PC-9 (cell line): Measurements from ENCODE around the gene NMT2. TPM values are rescaled to one million over a fixed set of nuclear protein-coding genes. Genes with fewer than 3 reads are reported as not detected.

Experiments used
- BruUV-seq: library from RNA; stranded (reverse); fragments of 400-500 nt; replicated peaks from 2 replicates; lab custom pipeline; 2021; lab: Mats Ljungman, UMichigan
- CTCF ChIA-PET: fragments of 300-600 bp; sonication (Branson Sonifier 250); formaldehyde crosslinking; loops from one replicate; lab custom pipeline; 2022; ENCODE audit warnings: antibody characterized with exemption; lab: Charles Lee
- POLR2A ChIA-PET: fragments of 300-600 bp; sonication (Branson Sonifier 250); formaldehyde crosslinking; loops from one replicate; lab custom pipeline; 2022; ENCODE audit warnings: antibody characterized with exemption; ENCODE audit not compliant: unreplicated experiment; lab: Charles Lee
- DNase-seq, 2 experiments: peaks; one replicate each; pipeline versions ENCODE4 v3.0.0 to v3.0.0-alpha.2; 2015 to 2022; ENCODE audit warnings: mixed read lengths in 1 of 2
- H2AFZ ChIP-seq: fragments of 200-600 bp; sonication (generic); 2 replicates; pipeline ENCODE4 v1.8.1; 2017; ENCODE audit warnings: antibody characterized with exemption
- H3F3A ChIP-seq: fragments of 200-600 bp; sonication (generic); 2 replicates; pipeline ENCODE4 v1.8.1; 2017; ENCODE audit warnings: antibody characterized with exemption, mild to moderate bottlenecking, low read depth; ENCODE audit not compliant: insufficient read depth
- H3K27ac ChIP-seq: fragments of 200-600 bp; sonication (generic); 2 replicates; pipeline ENCODE4 v1.6.1; 2016; ENCODE audit warnings: mixed run types
- H3K27me3 ChIP-seq: fragments of 200-600 bp; sonication (generic); 2 replicates; pipeline ENCODE4 v1.6.1; 2016; ENCODE audit warnings: low read depth, mixed run types; ENCODE audit not compliant: insufficient read depth
- H3K36me3 ChIP-seq: fragments of 200-600 bp; sonication (generic); 2 replicates; pipeline ENCODE4 v1.6.1; 2016; ENCODE audit warnings: low read depth, mixed run types
- H3K4me1 ChIP-seq: fragments of 200-600 bp; sonication (generic); replicated peaks from 2 replicates; pipeline ENCODE4 v1.6.1; 2016; ENCODE audit warnings: mixed run types; ENCODE audit not compliant: insufficient read depth
- H3K4me2 ChIP-seq: fragments of 200-600 bp; sonication (generic); 2 replicates; pipeline ENCODE4 v1.6.1; 2017; ENCODE audit warnings: mixed run types
- H3K4me3 ChIP-seq: fragments of 200-600 bp; sonication (generic); 2 replicates; pipeline ENCODE4 v1.6.1; 2016; ENCODE audit warnings: mixed run types
- H3K79me2 ChIP-seq: fragments of 200-600 bp; sonication (generic); 2 replicates; pipeline ENCODE4 v1.6.1; 2017; ENCODE audit warnings: low read depth, mixed run types
- H3K9me2 ChIP-seq: fragments of 200-600 bp; sonication (generic); 2 replicates; pipeline ENCODE4 v1.8.1; 2017; ENCODE audit warnings: mild to moderate bottlenecking; ENCODE audit not compliant: insufficient read depth
- H3K9me3 ChIP-seq: fragments of 200-600 bp; sonication (generic); 2 replicates; pipeline ENCODE4 v1.8.1; 2016; ENCODE audit warnings: low read depth; ENCODE audit not compliant: insufficient read depth
- H4K20me1 ChIP-seq: fragments of 200-600 bp; sonication (generic); 2 replicates; pipeline ENCODE4 v1.8.1; 2017; ENCODE audit not compliant: insufficient read depth
- CTCF ChIP-seq: fragments of 200-600 bp; sonication (generic); conservative IDR thresholded peaks from 2 replicates; pipeline ENCODE4 v1.6.1; 2017; ENCODE audit warnings: mixed run types, antibody characterized with exemption, mild to moderate bottlenecking, moderate library complexity
- EZH2 ChIP-seq: fragments of 200-600 bp; sonication (generic); IDR thresholded peaks from 2 replicates; pipeline ENCODE4 v1.8.0; 2017; ENCODE audit warnings: antibody characterized with exemption, low read depth
- intact Hi-C: fragments of 100-400 bp; cut with micrococcal nuclease; formaldehyde crosslinking; loops from one replicate; pipeline ENCODE4 v1.10.0; 2022; ENCODE audit not compliant: unreplicated experiment
- total RNA-seq: library from RNA; stranded (reverse); gene quantifications from 2 replicates; pipeline ENCODE4 v1.2.3, GENCODE V29; 2021

The NMT2 gene
- total RNA-seq, 1 experiment from 2014 or later = 11.0 TPM

GRCh38 chr10:15099886-15100285, 68.6 kb downstream of the NMT2 start:
- intact Hi-C loops = loop anchor here (5.0 to 10.0 kb wide), 2 partner anchors 263 to 1315 kb away; partner anchors contain the start of genes CDNF, HSPA14 and MSANTD7
- H3F3A ChIP-seq = peaks cover 29% of the 10 kb centered on the region
- H3K4me2 ChIP-seq = peak overlapping the region; percentile 99; the same call in 1 of the 2 replicates
- H3K9me3 ChIP-seq = no peaks in the 10 kb centered on the region
- H3K4me3 ChIP-seq = no peak overlapping the region
- H4K20me1 ChIP-seq = peaks cover 53% of the 10 kb centered on the region
- CTCF ChIA-PET = interaction anchor here (0.6 kb wide), 1 partner anchor 66 kb away, joined by 9 read pairs; no protein-coding TSS in a partner anchor
- H3K27ac ChIP-seq = no peak overlapping the region
- no peaks in the 10 kb centered on the region for H3K27me3 ChIP-seq
- POLR2A ChIA-PET = no interaction called here
- no TSS peak for BruUV-seq
- H3K79me2 ChIP-seq = peaks cover 54% of the 10 kb centered on the region
- H3K4me1 ChIP-seq = peaks cover 9% of the 10 kb centered on the region
- H3K36me3 ChIP-seq = peaks cover 12% of the 10 kb centered on the region
- no peak for DNase-seq
- H3K9me2 ChIP-seq = no peaks in the 10 kb centered on the region
- H2AFZ ChIP-seq = no peak overlapping the region
- no peak for TF ChIP-seq EZH2
- TF ChIP-seq CTCF = no peak

- peak within 1 kb of the TSS; percentile 92 for H3K27ac ChIP-seq
- TF ChIP-seq CTCF = no peak
- TF ChIP-seq EZH2 = no peak
- ChIA-PET POLR2A (interaction anchor here (0.5 kb wide), 1 partner anchor 1380 kb away, joined by 8 read pairs; no protein-coding TSS in a partner anchor), CTCF (interaction anchor here (0.6 kb wide), 1 partner anchor 627 kb away, joined by 5 read pairs; no protein-coding TSS in a partner anchor)
- peaks cover 17% of the 10 kb centered on the region; the same call in 1 of the 2 replicates for H3F3A ChIP-seq
- peaks cover 48% of the 10 kb centered on the region for H3K79me2 ChIP-seq
- no TSS peak for BruUV-seq
- H3K9me3 ChIP-seq = no peaks in the 10 kb centered on the region
- no peaks in the 10 kb centered on the region for H3K27me3 ChIP-seq
- intact Hi-C loops = loop anchor here (1.0 to 10.0 kb wide), 3 partner anchors 143 to 1312 kb away; partner anchors contain the start of genes CDNF, DCLRE1C, HSPA14 and MSANTD7
- peaks cover 9% of the 10 kb centered on the region for H3K4me1 ChIP-seq
- H2AFZ ChIP-seq = peak within 1 kb of the TSS; percentile 93
- no peaks in the 10 kb centered on the region for H3K9me2 ChIP-seq
- peak; percentile 87 to 95 for DNase-seq
- H3K4me2 ChIP-seq = peak within 1 kb of the TSS; percentile 99
- H4K20me1 ChIP-seq = peaks cover 38% of the 10 kb centered on the region
- no peaks in the 10 kb centered on the region; the same call in 1 of the 2 replicates for H3K36me3 ChIP-seq
- peak within 1 kb of the TSS; percentile 87 for H3K4me3 ChIP-seq
Measured at GRCh38 chr10:15097011-15097812, 71.3 kb downstream of the NMT2 start, which contains the start of gene RPP38. RPP38 (plus strand) TSS chr10:15097355; CDS start chr10:15103315, 5,960 bp downstream.

GRCh38 chr10:15096661-15097010, 71.9 kb downstream of the NMT2 start:
- no peak for DNase-seq
- Histone ChIP-seq H3F3A (peaks cover 17% of the 10 kb centered on the region; the same call in 1 of the 2 replicates), H3K9me2 (no peaks in the 10 kb centered on the region), H3K4me3 (peak overlapping the region; percentile 87), H3K27ac (peak overlapping the region; percentile 92), H3K79me2 (peaks cover 43% of the 10 kb centered on the region), H3K9me3 (no peaks in the 10 kb centered on the region), H3K4me2 (peak overlapping the region; percentile 99), H4K20me1 (peaks cover 33% of the 10 kb centered on the region), H3K36me3 (no peaks in the 10 kb centered on the region; the same call in 1 of the 2 replicates), H2AFZ (peak overlapping the region; percentile 93), H3K4me1 (peaks cover 9% of the 10 kb centered on the region), H3K27me3 (no peaks in the 10 kb centered on the region)
- POLR2A ChIA-PET = no interaction called here
- TSS peak; percentile 74 for BruUV-seq
- TF ChIP-seq CTCF (no peak), EZH2 (no peak)
- CTCF ChIA-PET = no interaction called here
- intact Hi-C loops = loop anchor here (1.0 to 10.0 kb wide), 3 partner anchors 142 to 1312 kb away; partner anchors contain the start of genes CDNF, DCLRE1C, HSPA14 and MSANTD7
